HFFc6 (cell line): ENCODE data around the gene GALNT15. TPM values are rescaled to one million over a fixed set of nuclear protein-coding genes. Genes with fewer than 3 reads are reported as not detected.

Source experiments
- DNase-seq: peaks from one replicate; pipeline ENCODE4 v3.0.0-alpha.2; 2018
- H3K27ac Mint-ChIP-seq: 2 replicates; pipeline ENCODE4 v1.8.0; 2020; ENCODE audit warnings: mild to moderate bottlenecking, mixed read lengths
- H3K27me3 Mint-ChIP-seq: 2 replicates; pipeline ENCODE4 v1.8.0; 2021; ENCODE audit warnings: mild to moderate bottlenecking, moderate library complexity, mixed read lengths; ENCODE audit not compliant: insufficient read depth
- H3K36me3 Mint-ChIP-seq: 2 replicates; pipeline ENCODE4 v1.8.0; 2021; ENCODE audit warnings: low read depth, mixed read lengths
- H3K4me1 Mint-ChIP-seq: 2 replicates; pipeline ENCODE4 v1.8.0; 2020; ENCODE audit warnings: low read depth, mixed read lengths
- H3K4me3 Mint-ChIP-seq: 2 replicates; pipeline ENCODE4 v1.8.0; 2020; ENCODE audit warnings: mild to moderate bottlenecking, moderate library complexity, mixed read lengths
- H3K9me3 Mint-ChIP-seq: 2 replicates; pipeline ENCODE4 v1.8.0; 2020; ENCODE audit warnings: mild to moderate bottlenecking, mixed read lengths
- CTCF ChIP-seq: fragments of 200-600 bp; sonication (generic); IDR thresholded peaks from 2 replicates; pipeline ENCODE4 v1.5.0; 2021; ENCODE audit warnings: antibody characterized with exemption, mild to moderate bottlenecking
- total RNA-seq, 6 experiments: library from RNA; stranded (reverse); fragmentation: NEBNext Ultra II Directional; extraction: Animal tissue kit (Norgen Biotek cat#: 25700); gene quantifications; 2 replicates in 1 of 6; 3 replicates in 5 of 6; pipeline ENCODE4 v1.2.3, GENCODE V29; 2021

GALNT15 gene
- total RNA-seq, 6 experiments from 2014 or later: 5.5 to 7.2 (median 6.4) TPM

- Mint-ChIP-seq H3K4me3 (no peak overlapping the region), H3K9me3 (no peaks in the 10 kb centered on the region), H3K4me1 (peaks cover 11% of the 10 kb centered on the region), H3K27ac (no peak overlapping the region), H3K36me3 (no peaks in the 10 kb centered on the region), H3K27me3 (no peaks in the 10 kb centered on the region)
- no peak for DNase-seq
- TF ChIP-seq CTCF: no peak
Observed at GRCh38 chr3:16280671-16281070, 106.2 kb downstream of the GALNT15 start.

Other genes starting within 250 kb of the GALNT15 start
- gene DPH3, start 90.3 kb downstream of the GALNT15 start, total RNA-seq: 10 to 100 TPM; 35.5 to 49.8 (median 44.3) TPM
- 1 to 10 TPM; 6.4 to 8.7 (median 8.1) TPM for gene OXNAD1, start 90.5 kb downstream of the GALNT15 start, total RNA-seq